Lower lobe of right lung (tissue), 2 donors: ENCODE data around the gene SH3BP4. TPM values are rescaled to one million over a fixed set of nuclear protein-coding genes. Genes with fewer than 3 reads are reported as not detected.

ENCODE experiments used
- ATAC-seq, 2 donors: fragments of 200-7000 bp; cut with Tn5 transposase; one replicate each; pipeline ENCODE4 v1.9.1; 2020 to 2022; ENCODE audit warnings: mild to moderate bottlenecking in 2 of 2, moderate library complexity in 2 of 2
- DNase-seq: peaks from one replicate; pipeline ENCODE4 v3.0.0-alpha.2; 2020
- H3K27ac ChIP-seq: fragments of 200-600 bp; one replicate; pipeline ENCODE4 v1.8.0; 2022
- H3K27me3 ChIP-seq: fragments of 200-600 bp; one replicate; pipeline ENCODE4 v1.8.0; 2022; ENCODE audit warnings: low read depth
- H3K36me3 ChIP-seq: fragments of 200-600 bp; one replicate; pipeline ENCODE4 v1.8.0; 2022; ENCODE audit warnings: mild to moderate bottlenecking
- H3K4me1 ChIP-seq: fragments of 200-600 bp; one replicate; pipeline ENCODE4 v1.8.0; 2022
- H3K4me3 ChIP-seq: fragments of 200-600 bp; one replicate; pipeline ENCODE4 v1.8.0; 2022; ENCODE audit warnings: mild to moderate bottlenecking
- H3K9me3 ChIP-seq: fragments of 200-600 bp; one replicate; pipeline ENCODE4 v1.8.0; 2022
- CTCF ChIP-seq: fragments of 200-600 bp; IDR thresholded peaks from one replicate; pipeline ENCODE4 v1.8.0; 2022; ENCODE audit warnings: antibody characterized with exemption, mild to moderate bottlenecking
- intact Hi-C: fragments of 100-400 bp; cut with DNase I; formaldehyde crosslinking; loops from one replicate; pipeline ENCODE4 v1.11.0; 2022
- total RNA-seq: library from RNA; stranded (reverse); fragmentation: NEBNext Ultra II Directional; extraction: Animal tissue kit (Norgen Biotek cat#: 25700); gene quantifications from one replicate; pipeline ENCODE4 v1.2.1, GENCODE V29; 2021
- donor health status: DM: no; HTN: yes; CAD: no; lungs with severe emphysema.

SH3BP4 gene
- total RNA-seq, 1 donor from 2014 or later, result 36.8 TPM

- Histone ChIP-seq H3K36me3 (no peaks in the 10 kb centered on the region), H3K27me3 (no peaks in the 10 kb centered on the region), H3K9me3 (no peaks in the 10 kb centered on the region), H3K4me1 (peaks cover 12% of the 10 kb centered on the region), H3K27ac (no peak overlapping the region), H3K4me3 (no peak overlapping the region)
- intact Hi-C loops, result no loop called here
- TF ChIP-seq CTCF, result no peak
- ATAC-seq (no peak), DNase-seq (no peak)
Observed at GRCh38 chr2:235092433-235093223, 140.8 kb downstream of the SH3BP4 start.

GRCh38 chr2:235094457-235094856 lies 142.6 kb downstream of the SH3BP4 start:
- intact Hi-C loops, result no loop called here
- no peak for ATAC-seq
- H3K9me3 ChIP-seq, result no peaks in the 10 kb centered on the region
- H3K4me1 ChIP-seq, result no peaks in the 10 kb centered on the region
- DNase-seq, result no peak
- H3K27me3 ChIP-seq, result no peaks in the 10 kb centered on the region
- no peaks in the 10 kb centered on the region for H3K36me3 ChIP-seq
- H3K4me3 ChIP-seq, result no peak overlapping the region
- H3K27ac ChIP-seq, result no peak overlapping the region
- no peak for TF ChIP-seq CTCF

- DNase-seq (no peak), ATAC-seq (no peak)
- H3K4me1 ChIP-seq, result no peaks in the 10 kb centered on the region
- no peaks in the 10 kb centered on the region for H3K9me3 ChIP-seq
- intact Hi-C loops, result no loop called here
- no peaks in the 10 kb centered on the region for H3K36me3 ChIP-seq
- H3K27me3 ChIP-seq, result no peaks in the 10 kb centered on the region
- no peak overlapping the region for H3K4me3 ChIP-seq
- no peak for TF ChIP-seq CTCF
- no peak overlapping the region for H3K27ac ChIP-seq
Observed at GRCh38 chr2:235095569-235095968, 143.8 kb downstream of the SH3BP4 start.

- no peak for ATAC-seq
- H3K9me3 ChIP-seq, result no peaks in the 10 kb centered on the region
- no peak overlapping the region for H3K4me3 ChIP-seq
- DNase-seq, result no peak
- H3K27me3 ChIP-seq, result no peaks in the 10 kb centered on the region
- no peak for TF ChIP-seq CTCF
- no peak overlapping the region for H3K27ac ChIP-seq
- H3K4me1 ChIP-seq, result no peaks in the 10 kb centered on the region
- no peaks in the 10 kb centered on the region for H3K36me3 ChIP-seq
- intact Hi-C loops, result no loop called here
Observed at GRCh38 chr2:235096447-235096846, 144.6 kb downstream of the SH3BP4 start.

- no peak overlapping the region for H3K4me3 ChIP-seq
- intact Hi-C loops, result no loop called here
- ATAC-seq, result no peak
- no peaks in the 10 kb centered on the region for H3K4me1 ChIP-seq
- no peak overlapping the region for H3K27ac ChIP-seq
- no peaks in the 10 kb centered on the region for H3K36me3 ChIP-seq
- H3K27me3 ChIP-seq, result no peaks in the 10 kb centered on the region
- no peaks in the 10 kb centered on the region for H3K9me3 ChIP-seq
- no peak for DNase-seq
- TF ChIP-seq CTCF, result no peak
Observed at GRCh38 chr2:235097196-235097595, 145.4 kb downstream of the SH3BP4 start.
